Left forelimb (tissue), 1 donor: Measurements from ENCODE around the gene PRKG1.

Experiments used
- DNase-seq: peaks from one replicate; pipeline ENCODE4 v3.0.0-alpha.2; 2018; ENCODE audit warnings: low spot score

PRKG1 gene

DNA sequence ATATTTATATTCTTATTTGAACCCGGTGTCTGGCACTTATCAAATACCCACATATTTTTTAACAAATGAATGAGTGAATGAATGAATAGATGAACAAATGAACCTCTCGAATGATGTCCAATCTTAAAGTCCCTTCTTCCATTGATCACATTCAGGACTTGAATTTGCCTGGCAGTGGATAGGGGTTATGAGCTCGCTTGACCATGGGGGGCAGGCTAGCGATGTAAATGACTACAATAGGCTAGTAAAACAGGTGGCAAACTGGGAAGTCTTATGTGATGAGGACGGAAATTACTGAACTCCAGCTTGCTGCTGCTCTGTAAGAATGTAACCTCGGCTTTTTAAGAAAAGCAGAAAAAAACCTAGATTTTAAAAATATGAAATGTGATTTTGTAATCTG is 992.1 kb downstream of the PRKG1 start:
- DNase-seq, result no peak

DNA sequence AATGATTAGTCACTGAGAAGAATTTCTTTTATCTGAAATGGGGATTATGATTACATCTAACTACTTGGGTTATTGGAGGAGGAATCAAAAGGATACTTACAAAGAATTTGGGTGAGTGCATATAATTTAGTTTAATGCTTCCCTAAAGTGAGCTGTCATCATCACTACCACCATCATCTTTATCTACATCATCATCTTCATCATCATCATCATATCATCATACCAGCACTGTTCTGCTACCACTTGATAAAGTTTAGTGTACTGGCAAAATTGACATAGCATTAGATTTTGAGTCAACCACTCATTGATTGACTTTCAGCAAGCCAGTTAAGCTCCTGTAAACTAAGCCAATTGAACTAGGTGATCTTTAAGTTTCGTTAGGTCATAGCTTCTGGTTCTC is 994.2 kb downstream of the PRKG1 start:
- no peak for DNase-seq

DNA sequence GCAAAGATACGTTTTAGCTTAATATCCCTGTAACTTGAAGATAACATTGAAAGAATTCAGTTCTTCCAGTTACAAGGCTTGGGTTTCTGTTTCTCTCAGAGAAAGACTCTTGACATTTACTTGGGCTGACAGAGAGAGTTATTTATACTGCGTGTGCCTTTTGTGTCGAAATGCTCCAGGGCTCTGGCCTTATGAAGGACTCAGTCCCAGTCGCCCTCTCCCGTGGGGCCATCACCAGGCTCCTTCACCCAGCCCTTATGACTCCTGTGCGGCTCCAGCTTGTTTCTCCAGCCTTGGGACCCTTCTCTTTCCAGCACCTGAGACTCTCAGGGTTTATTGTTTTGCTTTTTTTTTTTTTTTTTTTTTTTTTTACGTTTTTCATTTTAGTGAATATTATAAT is 997.5 kb downstream of the PRKG1 start:
- DNase-seq, result no peak

DNA sequence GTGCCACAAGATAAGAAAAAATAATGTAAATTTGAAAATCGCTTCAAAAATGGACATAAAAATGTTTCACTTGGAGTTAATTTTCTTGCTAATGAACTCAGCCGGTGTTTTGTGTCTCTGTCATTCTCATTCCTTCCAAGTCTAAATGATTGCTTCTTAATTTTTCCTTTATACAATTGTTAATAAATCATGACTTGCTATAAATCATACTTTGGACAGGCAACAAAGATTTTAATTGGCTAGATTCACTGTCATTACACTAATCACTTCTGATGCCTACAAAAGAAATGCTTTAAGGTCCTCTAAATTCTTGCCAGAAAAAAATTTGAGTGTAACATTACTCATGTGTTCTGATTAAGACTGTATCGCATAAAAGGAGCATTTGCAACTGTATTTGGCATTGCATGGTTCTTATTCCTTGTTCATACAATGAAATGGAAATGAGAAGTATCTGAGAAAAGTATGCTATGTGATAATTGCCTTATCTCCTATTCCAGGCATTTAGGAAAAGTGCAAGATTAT is 1000.3 kb downstream of the PRKG1 start:
- no peak for DNase-seq

DNA sequence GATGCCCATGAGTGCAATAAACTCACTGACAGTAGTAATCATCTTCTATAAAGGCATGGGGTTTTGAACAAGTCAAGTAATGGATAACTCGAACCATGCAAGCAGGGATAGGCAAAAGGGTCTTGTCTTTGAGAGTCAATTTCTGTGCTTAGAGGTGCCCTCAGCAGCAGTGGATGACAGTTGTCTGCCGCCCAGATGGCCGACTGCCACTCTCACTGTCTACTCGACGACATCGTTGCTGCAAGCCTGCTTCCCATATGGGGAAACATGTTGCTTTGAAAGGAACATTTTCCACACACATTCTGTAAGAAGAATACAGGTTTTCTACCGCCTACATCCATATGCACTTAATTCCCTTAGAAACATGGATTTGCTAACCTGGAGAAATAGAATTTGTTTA is 1003.5 kb downstream of the PRKG1 start:
- no peak for DNase-seq

DNA sequence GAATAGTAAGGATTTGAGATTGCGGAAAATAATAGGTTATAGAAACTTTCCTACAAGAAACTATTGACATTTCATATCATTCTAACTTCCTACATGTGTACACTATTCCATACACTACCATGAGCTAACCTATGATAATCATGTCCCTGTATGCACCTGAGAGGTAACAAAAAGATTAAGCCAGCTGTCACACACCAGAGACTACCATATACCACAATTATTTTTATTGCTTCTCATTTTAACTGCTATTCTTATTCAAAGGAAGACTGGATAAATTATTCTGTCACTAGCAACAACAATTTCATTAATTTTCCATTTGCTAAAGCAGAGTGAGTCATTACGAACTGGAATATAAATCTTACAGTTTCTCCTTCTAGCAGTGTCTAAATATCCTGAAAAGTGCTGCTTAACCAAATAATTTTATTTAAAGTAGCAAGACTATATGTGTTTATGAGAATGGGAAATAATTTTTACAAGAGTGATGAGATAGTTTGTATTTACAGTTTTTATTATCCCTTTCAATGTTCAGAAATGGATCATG is 1004.2 kb downstream of the PRKG1 start:
- no peak for DNase-seq

DNA sequence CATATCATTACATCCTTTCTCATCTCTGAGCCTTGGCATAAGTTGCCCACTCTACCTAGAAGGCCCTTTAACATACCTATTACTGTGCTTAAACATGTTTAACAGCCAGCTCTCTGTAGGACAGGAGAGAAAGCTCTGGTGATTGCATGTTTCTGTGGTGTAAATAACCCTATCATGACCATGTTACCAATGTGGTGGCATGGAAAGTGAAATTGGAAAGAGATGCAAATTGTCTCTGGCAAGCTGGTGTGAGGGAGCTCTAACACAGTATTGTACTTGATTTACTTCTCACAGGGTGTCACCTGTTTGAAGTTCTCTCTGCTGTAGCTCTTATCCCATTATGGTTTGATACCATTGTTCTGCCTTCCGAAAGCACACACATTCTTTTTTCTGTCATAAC is 1008.0 kb downstream of the PRKG1 start:
- DNase-seq, result no peak

DNA sequence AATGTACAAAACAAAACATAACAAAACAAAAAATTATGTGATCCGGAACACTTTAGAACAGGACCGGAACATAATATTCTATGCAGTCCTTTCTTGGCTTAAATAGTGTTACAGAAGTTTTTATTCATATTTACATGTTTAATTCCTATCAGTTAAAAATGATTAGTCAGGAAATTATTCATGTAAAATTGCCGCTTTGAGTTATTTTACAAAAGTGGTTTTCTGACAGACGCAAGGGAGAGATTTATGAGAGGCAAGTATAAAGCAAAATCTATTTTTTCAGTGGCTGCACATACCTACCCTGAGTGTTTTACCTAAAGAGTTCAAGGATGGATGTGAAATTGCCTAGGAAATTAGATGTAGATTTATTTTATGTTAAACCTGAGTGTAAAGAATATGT is 1009.1 kb downstream of the PRKG1 start:
- no peak for DNase-seq

DNA sequence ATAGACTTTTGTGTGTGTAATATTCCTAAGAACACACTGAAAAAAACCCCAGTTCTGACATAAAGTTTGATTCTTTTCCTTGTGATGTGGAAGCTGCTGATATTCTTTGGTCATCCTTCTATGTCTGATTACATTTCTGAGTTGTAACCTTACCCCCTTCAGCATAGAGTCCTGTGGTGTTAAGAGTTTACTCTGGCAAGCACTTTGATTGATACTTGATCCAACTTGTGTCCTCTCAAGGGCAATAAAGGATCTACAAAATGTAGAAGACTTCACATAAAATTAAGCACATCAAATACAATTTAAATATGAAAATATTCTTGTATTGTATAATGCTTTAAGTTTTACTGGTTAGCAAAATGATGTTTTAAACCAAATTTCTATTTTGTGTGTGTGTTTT is 1018.1 kb downstream of the PRKG1 start:
- DNase-seq, result no peak

DNA sequence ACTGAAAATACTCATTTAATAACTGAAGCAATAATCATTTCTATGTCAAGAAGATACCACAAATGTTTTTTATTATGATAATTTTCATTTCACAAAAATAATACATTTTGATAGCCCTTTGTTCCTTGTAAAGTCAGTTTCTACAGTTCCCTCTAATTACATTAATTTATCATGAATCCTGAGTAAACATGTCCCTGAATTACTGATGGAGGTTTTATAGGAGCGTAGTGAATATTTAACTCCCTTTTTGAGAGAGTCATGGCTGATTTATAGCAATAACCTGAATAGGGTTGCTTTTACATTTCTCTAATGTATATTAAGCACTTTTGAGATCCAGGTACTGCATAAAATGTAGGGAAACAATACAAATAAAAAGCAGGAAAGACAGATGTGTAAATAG is 1023.8 kb downstream of the PRKG1 start:
- DNase-seq, result no peak

DNA sequence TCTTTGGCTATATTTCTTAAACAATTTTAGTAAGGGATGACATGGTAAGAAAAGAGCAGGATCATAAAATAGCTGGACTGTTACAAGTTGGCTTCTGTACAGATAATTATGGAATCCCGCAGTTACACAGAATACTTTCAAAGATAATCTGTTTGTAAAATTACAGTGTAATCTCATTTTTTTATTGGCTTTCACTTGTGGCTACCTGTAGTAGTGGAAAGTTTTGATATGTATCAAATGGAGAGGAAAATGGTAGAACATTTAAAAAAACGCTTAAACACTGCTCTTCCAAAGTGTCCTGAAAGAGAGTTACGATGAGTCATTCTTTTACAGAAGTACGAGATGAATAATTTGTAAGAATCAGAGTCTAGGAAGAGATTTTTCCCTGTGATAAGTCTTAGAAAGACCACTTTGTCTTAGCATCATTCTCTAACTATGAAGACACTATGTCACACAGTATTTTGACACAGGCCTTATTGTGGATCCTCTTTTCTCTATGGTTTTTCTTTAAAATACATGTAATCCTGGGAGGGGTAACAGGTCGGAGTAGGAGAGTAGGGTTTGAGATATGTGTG is 1024.8 kb downstream of the PRKG1 start:
- DNase-seq, result no peak

DNA sequence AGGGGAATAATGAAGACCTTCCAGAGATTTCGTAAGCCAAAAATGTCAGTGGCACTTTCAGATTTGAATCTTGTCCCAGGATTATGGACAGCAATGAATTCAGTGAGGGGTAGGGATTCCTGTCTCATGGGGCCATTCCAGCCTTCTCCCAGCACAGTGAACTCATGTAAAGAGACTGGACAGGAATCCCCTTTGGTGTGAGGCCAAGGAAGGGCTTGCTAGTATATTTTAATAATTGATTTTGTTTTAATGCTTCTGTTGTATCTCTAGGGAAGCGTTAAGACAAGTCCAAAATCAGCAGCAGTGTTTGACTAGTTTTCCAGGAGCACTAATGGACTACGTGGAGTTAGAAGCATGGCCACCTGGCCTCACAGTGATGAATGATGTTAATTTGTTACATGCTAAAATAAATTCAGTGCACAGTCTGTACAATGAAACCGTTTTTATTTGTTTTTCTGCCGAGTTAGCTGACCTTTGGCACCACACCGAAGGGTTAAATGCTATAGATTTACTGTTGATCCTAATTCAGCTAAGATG is 1025.8 kb downstream of the PRKG1 start:
- no peak for DNase-seq

DNA sequence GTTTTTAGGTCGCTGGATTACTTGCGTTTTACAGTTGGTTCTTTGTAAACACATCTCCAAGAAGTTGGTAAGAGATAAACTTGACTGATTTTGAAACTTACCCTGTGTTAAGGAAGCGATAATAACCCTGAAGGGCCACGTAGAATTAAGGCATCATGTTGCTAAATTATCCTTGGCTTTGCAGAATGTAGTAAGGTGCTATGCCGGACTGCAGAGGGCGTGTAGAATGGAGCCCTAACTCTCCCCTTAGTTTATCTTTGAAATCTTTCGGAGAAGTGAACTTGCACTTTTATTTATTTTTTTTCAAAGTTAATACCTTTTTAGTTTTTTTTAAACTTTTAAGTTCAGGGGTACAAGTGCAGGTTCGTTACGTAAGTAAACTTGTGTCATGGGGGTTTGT is 1031.0 kb downstream of the PRKG1 start:
- no peak for DNase-seq

DNA sequence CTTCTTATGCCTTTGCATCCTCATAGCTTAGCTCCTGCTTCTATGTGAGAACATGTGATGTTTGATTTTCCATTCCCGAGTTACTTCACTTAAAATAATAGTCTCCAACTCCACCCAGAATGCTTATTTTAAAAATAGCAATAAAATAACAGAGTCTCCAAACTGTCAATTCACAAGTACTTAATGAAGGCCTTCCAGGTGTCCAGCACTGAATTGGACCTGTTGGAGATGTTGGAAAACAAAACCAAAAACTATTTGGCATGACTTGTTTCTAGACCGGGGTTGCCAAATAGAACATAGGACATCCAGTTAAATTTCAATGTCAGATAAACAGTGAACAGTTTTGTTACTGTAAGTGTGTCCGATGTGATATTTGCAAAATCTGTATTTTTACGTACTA is 1031.7 kb downstream of the PRKG1 start:
- no peak for DNase-seq

DNA sequence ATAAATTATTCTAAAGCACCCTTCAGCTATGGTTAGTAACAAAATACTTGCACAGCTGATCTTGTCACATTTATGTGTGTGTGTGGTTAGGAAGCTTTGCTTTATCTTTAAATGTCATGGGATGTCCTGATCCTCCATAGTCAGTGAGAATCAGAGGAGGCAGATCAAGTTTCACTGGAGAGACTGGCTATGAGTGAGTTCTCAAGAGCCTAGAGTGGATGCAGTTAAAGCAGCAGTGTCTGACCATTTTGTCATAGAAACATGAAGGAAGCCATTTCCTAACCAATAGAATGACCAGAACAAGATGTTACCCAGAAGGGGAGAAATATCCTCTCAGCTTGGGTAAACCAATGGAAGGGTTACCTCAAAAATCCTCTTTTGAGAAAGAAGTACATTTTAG is 1032.6 kb downstream of the PRKG1 start:
- no peak for DNase-seq

DNA sequence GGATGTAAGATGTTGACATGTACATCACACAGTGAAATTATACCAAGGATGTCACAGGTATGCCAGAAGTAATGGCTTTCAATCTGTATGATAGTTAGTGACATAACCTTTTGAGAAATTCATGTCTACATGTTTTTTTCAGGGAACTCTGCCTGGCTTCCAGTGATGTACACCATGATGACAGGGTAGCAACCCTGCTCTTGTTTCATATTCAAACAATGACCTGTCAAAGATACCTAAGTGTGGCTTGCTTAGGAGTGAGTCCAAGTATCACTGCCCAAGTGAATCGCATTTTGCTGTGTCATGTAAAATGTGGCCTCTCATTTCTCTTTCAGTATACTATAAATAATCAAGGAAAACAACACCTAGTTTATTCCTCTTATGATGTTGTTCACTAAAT is 1033.9 kb downstream of the PRKG1 start:
- no peak for DNase-seq

DNA sequence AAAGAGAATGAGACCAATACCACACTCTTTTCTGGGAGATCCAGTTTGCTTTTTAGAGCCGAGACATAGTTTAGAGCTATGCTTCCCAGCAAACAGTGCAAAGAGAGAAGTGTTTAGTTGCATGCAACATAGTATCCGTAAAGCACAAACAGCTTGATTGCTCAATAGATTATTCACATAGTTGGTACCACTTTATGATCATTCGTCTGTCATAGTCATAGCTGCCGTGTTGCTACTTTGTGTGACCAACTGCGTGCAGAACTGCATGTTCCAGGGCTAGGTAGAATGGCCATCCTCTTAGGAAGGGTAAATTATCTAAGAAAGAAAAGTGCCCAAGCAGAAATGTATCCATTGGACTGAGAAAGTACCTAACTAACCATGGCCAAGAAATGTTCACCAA is 1036.3 kb downstream of the PRKG1 start:
- DNase-seq, result no peak

DNA sequence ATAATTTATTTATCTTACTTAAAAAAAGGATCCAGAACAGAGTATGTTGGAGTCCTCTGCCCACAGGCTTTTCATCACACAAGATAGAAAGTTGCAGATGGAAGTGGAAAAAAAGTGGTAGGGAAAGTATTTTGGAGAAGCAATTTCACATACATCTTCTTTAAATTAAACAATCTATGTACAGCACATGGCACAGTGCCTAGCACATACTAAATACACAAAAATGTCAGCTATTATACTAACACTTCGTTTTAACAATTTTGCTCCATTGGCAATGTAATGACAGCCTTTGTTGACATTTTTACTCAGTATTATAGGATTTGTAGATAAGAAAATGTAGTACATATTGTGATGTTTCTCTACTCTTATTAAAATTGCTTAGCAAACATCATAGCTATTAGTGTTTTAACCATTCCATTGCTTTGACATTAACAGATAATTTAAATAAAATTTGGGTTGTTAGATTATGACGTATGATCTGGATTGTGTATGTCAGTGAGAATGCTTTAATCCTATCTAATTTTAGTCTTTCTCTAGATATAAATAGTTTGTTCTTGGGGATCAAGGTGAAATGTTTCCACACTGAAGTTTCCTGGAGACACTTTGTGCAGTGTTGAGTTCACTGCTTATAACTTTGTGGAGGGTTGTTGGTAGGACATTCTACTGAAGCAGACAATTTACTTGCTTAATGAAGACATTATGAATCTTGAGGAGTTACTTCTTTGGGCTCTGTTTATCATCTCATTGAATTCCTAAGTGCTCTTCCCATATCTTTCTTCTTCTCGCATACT is 1037.0 kb downstream of the PRKG1 start:
- DNase-seq, result no peak

DNA sequence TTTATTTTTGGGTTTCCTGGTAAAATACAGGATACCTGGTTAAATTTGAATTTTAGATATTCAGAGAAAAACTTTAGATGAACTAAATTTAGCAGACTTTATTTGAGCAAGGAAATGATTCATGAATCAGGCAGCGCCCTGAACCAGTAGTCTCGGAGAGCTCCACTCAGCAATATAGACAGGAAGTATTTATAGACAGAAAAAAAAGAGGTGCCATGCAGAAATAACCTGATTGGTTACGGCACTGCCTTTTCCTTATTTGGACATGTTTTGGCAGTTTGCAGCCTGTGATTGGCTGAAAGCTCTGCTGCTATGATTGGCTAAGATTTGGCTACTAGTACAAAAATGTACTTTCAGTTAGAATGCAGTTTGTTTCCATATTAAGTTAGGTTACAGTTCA is 1041.5 kb downstream of the PRKG1 start:
- no peak for DNase-seq

DNA sequence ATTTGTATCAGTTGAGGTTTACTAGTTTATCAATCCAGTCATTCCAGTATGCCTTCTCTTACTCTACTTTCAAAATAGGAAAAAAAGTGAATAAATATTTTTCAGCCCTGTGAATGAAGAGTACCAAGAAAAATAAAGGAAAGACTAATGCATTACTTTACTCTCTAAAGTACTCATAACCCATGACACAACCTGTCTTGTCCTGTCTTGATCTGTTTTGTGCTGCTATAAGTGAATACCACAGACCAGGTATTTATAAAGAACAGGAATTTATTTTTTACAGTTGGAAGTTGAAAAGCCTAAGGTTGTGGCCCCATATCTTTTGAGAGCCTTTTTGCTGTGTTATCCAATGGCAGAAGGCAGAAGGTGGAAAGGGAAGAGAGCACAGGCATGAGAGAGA is 1045.2 kb downstream of the PRKG1 start:
- DNase-seq, result no peak

DNA sequence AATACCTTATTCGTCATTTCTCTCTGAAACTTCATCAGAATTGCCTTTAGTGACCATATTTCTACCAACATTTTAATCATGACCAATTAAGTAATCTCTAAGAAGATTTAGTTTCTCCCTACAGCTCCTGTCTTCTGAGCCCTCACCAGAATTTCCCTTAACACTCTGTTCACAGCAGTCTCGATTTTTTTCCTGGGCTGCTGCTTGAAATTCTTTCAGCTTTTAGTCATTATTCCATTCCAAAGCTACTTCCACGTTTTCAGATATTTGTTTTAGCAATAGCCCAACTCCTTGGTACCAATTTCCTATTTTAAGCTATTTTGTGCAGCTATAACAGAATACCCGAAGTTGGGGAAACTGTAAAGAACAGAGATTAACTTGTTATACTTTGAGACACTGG is 1047.4 kb downstream of the PRKG1 start:
- DNase-seq, result no peak

DNA sequence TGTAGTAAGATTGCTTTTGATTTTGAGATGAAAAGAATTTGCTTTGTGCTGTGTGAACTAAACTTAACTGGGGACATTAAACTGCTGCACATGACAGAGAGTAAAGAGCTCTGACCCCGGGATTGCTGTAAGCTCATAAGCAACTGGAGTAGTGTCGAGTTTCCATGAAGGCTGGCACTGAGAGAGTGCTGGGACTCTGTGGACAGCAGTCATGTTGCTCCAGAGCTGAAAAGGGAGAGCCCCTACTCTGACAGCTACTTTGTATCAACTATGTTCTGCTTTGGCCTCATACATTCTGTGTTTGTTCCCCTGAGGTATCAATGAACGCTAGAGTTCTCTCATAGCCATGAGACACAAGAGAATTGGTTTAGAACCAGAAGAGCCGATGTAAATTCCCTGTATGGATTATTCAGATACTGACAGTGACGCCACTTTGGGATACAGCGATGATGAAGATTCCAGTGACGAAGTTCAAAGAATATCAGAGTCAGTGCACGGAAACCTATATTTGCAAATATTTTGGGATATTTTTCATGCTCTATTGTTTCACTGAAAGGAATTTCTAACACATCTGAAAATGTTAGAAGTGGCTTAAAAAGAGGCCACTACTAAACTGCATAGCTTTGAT is 1053.9 kb downstream of the PRKG1 start:
- DNase-seq, result no peak
